HG02938 (cell line): ENCODE data around the gene GRIK4.
"Not testable (repeated sequence)": the region's sequence is repeated elsewhere in the genome, so short reads cannot be mapped to it uniquely, and the experiment has no call there.

ENCODE experiments used
- ATAC-seq: cut with Tn5 transposase; IDR thresholded peaks from one replicate; pipeline ENCODE4 v1.9.1; 2021; ENCODE audit warnings: mild to moderate bottlenecking, moderate library complexity; ENCODE audit not compliant: unreplicated experiment

Gene GRIK4

DNA sequence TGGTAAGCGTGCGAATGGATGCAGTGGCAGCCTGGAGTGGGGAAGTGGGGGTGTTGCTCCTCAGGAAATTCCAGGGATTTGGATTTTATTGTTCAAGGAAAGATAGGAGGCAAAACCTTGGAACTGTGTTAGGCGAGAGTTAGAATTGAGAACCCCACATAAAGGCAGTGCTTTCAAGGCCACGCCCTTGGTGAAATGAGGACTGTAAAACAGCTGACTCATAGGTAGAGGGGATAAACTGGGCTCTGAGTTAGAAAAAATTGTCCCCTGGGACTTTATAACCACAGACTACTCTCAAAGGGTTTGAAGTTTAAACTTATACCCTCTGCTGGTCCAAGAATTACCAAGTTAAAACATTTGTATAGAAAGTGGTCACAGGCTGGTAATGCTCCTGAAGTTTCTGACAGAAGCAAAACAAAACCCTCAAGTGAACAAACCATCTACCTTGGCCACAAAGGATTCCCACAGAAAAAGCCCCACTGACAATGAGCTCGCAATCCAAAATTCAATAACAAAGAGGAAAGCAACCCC is 262.0 kb downstream of the GRIK4 start:
- peak; percentile 76 for ATAC-seq

GRCh38 chr11:120774591-120775386 is 263.2 kb downstream of the GRIK4 start:
- no peak for ATAC-seq

DNA sequence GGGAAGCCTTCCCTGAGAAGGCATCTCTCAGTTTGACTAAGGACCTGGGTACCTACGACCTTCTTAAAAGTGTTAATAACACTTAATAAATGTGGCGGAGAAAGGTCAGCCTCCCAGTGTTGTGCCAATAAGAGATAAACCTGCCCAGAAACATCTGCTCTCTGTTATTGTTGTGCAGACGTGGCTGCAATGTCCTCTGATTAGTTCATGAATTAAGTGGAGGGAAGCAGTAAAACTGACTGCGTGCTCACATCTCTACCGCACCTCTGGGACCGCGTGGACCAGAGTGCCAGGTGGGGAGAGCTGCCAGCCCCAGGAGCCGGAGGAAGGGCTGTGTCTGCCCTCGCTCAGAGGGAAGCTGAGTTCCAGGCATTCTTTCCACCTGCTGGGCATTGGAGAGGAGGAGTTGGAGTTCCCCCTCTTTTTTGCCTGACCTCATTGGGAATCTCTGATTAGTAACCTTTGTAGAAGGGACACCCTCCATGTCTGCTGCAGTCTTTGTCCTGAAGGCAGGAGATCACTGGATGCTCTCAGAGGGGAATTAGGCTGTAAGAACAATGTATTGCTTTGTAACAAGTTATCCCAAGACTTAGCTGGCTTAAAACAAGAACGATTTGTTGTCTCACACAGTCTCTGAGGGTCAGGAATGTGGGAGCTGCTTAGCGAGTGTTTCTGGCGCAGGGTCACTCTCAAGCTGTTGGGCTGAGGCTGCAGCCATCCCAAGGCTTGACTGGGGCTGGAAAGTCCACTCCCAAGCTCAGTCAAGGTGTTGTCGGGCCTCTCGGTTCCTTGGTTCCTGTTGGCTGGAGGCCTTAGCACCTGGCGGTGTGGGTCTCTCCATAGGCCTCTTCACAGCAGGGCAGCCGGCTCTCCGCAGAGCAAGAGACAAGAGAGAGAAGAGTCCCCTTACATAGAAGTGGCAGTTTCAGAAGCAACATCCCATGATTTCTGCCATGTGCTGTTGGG is 264.7 kb downstream of the GRIK4 start:
- no peak for ATAC-seq

DNA sequence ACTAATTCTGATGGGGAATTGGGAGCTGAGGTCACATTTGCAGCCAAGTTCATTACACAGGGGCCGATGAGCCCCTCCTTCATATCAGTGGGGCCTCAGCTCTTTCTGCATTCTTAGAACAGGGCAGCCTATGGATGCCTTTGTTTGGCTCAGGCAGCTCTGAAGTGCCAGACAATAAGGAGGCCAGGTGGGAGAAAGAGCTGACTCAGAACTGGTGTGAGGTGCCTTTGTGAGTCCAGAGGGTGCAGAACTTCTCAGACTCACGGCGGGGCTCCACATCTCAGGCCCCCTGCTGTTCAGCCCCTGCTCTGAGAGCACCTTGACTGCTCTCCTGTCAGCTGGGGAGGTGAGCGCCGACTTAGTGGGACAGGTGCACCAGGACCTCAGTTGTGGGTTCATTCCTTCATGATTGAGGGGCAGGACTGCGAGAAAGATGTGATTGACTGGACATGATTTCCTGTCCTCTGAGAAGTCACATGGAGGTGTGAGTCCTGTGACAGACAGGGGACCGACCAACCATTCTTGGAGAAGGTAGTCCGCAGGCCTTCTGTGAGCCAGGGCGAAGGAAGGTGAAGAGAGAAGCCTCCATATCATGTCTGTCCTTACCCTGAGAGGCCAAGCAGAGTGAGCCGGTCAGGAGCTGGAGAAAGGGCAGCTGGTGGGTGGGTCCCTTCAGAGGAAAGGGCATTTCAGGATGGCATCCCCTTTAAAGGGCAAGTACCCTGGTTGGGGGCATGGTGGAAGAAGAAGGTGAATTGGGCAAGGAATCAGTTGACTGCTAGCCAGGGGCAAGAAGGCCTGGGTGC is 267.3 kb downstream of the GRIK4 start:
- no peak for ATAC-seq

- no peak for ATAC-seq
Measured at GRCh38 chr11:120780239-120780638, 268.7 kb downstream of the GRIK4 start.

GRCh38 chr11:120781486-120782120 is 270.1 kb downstream of the GRIK4 start:
- no peak for ATAC-seq

DNA sequence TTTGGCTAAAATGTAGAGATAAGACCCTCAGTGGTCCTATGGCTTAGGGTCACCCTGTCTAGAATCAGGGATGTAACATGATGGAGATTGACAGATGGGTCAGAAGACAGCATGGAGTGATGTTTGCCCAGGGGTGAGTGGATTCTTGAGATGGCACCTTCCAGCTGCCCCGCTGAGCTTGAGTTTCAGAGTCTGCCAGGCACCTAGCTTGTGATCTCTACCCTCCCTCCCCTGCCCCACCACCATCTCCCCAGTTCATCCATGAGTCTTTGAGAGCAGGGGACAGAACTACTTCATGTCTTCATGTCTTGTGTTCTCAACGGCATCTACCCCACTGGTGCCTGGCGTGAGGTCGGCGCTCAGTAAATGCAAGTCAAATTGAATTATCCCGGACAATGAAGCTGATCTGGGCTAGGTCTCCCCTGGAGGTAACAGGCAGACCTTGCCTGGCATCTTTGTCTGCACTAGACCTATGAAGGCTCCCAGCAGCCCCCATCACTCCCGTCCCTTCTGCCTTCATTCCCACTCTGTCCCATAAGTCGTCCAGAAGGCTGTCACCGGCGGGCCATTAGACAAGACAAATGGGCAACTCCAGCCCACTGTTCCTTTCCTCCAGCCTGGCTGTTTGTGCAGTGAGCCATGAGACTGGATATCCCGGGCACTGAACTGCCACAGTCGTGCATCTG is 273.2 kb downstream of the GRIK4 start:
- no peak for ATAC-seq

DNA sequence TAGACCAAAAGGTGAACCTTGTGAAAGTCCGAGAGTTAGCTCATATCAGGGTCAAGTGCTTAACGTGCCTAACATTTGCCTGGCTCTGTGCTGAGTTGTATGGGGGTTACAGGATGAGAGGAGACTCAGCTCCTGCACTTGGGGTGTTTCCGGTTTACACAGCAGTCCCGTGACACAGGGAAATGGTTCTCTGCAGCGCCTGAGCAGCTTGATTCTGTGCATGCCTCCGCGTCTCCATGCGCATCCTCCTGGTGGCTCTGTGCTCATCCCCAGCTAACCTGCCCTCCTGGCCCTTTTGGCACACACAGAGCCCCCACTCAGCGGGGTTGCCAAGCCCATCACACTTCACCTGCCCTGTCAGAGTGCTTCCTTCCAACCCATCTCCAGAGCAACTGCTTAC is 274.0 kb downstream of the GRIK4 start:
- ATAC-seq, result no peak

DNA sequence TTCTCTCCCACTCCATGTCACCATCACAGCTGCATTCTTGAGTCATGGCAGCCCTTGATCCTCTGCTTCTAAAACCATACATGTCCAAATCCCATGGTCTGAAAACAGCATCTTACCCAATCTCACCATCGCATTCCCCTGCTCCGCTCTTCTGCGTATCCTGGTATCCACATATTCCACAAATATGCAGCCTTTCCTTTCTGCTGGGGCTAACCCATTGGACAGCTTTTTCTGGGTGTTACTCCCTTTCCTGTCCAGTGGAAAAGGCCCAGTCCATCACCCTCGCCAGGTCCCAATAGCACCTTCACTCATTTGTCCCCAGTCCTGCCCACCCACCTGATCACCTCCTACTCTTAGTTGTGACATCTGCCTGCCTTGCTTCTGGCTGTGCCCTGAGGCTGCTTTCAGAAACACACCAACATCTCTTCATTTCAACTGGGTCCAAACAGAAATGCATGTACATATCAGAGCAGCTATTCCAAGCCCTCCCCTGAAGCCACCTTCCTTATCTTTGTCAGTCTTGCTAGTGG is 274.7 kb downstream of the GRIK4 start:
- ATAC-seq, result no peak

DNA sequence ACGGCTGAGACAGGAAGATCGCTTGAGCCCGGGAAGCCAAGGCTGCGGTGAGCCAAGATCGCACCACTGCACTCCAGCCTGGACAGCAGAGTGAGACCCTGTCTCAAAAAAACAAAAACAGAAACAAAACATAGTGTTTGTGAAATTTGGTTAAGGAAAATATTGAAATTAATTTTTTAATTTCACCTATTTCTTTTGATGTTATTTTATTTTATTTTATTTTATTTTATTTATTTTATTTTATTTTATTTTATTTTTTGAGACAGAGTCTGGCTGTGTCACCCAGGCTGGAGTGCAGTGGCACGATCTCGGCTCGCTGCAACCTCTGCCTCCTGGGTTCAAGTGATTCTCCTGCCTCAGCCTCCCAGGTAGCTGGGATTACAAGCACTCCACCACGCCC is 275.7 kb downstream of the GRIK4 start:
- not testable (repeated sequence) for ATAC-seq

DNA sequence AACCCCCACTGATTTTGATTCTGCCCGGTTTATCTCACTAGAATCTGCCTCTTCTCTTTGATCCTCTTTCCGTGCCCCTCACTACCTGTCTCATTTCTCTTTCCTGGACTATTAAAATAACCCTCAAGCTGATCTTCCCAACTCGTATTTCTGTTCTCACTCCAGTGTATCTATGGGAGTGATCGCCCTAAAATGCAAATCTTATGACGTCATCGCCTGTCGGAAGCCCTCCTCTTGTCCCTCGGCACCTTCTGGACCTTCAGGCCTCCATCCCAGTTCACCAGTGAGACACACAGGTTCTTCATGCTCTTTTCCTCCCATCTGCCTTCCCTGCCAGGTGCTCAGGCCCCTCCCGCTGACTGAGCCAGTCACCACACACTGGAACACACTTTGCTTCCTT is 277.8 kb downstream of the GRIK4 start:
- no peak for ATAC-seq

GRCh38 chr11:120792306-120792705 is 280.8 kb downstream of the GRIK4 start:
- no peak for ATAC-seq

GRCh38 chr11:120793150-120793549 is 281.6 kb downstream of the GRIK4 start:
- ATAC-seq, result no peak

- no peak for ATAC-seq
Measured at GRCh38 chr11:120793806-120794479, 282.4 kb downstream of the GRIK4 start.

- ATAC-seq, result no peak
Measured at GRCh38 chr11:120794748-120795147, 283.2 kb downstream of the GRIK4 start.

DNA sequence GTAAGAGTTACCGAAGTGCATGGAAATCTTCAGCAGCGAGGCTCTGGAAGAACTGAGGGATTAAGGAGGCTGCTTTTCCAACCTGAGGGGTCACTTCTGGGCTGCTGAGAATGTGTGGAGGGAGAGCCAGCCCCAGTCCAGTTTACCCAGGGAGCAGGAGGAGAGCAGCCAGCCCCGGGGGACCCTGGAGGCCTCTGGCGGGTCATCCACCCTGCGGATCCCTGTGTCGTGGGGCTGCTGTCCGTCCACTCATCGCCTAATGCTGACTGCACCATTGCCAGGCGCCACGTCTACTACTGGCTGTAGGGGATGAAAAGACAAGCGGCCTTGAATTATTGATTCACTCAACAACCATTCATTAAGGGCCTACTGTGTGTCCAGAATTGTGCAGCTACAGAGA is 283.6 kb downstream of the GRIK4 start:
- no peak for ATAC-seq

DNA sequence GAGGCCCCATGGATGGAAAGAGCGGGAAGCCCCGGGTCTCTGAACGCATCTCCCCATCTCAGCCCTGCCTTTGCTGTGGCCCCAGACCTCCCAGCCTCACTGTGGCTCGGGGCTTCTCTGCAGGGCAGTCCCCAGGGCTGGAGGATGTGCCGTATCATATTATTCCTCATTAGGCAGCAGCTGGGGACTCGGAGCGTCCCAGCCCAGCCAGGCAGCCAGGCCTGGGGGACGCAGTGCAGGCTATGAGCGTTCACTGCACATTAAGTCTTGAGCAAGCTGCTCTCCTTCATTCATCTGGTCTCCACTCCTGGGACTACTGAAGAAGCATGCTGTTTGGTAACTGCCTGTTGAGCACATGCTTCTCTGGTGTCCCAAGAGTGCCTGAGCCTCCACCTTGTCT is 285.6 kb downstream of the GRIK4 start:
- ATAC-seq, result no peak

- no peak for ATAC-seq
Measured at GRCh38 chr11:120798854-120799253, 287.3 kb downstream of the GRIK4 start.

- ATAC-seq, result no peak
Measured at GRCh38 chr11:120800206-120800605, 288.7 kb downstream of the GRIK4 start.
